OCI-LY7 (cell line): Measurements from ENCODE around the gene ATG4A. TPM values are rescaled to one million over a fixed set of nuclear protein-coding genes. Genes with fewer than 3 reads are reported as not detected.

Experiments
- BruUV-seq: library from RNA; stranded (reverse); fragments of 400-500 nt; replicated peaks from 2 replicates; lab custom pipeline; 2021; lab: Mats Ljungman, UMichigan
- CTCF ChIA-PET: fragments of 300-600 bp; sonication (Branson Sonifier 250); formaldehyde crosslinking; loops from one replicate; lab custom pipeline; 2022; ENCODE audit warnings: antibody characterized with exemption; ENCODE audit not compliant: unreplicated experiment; lab: Charles Lee
- POLR2A ChIA-PET: fragments of 300-600 bp; sonication (Branson Sonifier 250); formaldehyde crosslinking; loops from one replicate; lab custom pipeline; 2022; ENCODE audit warnings: antibody characterized with exemption; lab: Charles Lee
- DNase-seq: peaks from one replicate; pipeline ENCODE4 v3.0.0-alpha.2; 2015; ENCODE audit warnings: low spot score
- H2AFZ ChIP-seq: fragments of 200-600 bp; sonication (generic), shearing (Covaris generic); 2 replicates; pipeline ENCODE4 v1.6.1; 2014; ENCODE audit warnings: mild to moderate bottlenecking, antibody characterized with exemption, low read length, moderate library complexity
- H3K27ac ChIP-seq: fragments of 200-600 bp; sonication (generic); 2 replicates; pipeline ENCODE4 v1.5.1; 2014; ENCODE audit warnings: mixed run types, low read depth, mild to moderate bottlenecking, moderate library complexity, low read length, inconsistent platforms; ENCODE audit not compliant: poor library complexity, severe bottlenecking
- H3K36me3 ChIP-seq: fragments of 200-600 bp; sonication (generic); 2 replicates; pipeline ENCODE4 v1.6.1; 2014; ENCODE audit warnings: mild to moderate bottlenecking, antibody characterized with exemption, low read length, moderate library complexity, mixed read lengths; ENCODE audit not compliant: insufficient read depth
- H3K4me1 ChIP-seq: fragments of 200-600 bp; sonication (generic); 2 replicates; pipeline ENCODE4 v1.5.1; 2014; ENCODE audit warnings: mild to moderate bottlenecking, low read length; ENCODE audit not compliant: insufficient read depth, poor library complexity, severe bottlenecking
- H3K4me2 ChIP-seq: fragments of 200-600 bp; sonication (generic); 2 replicates; pipeline ENCODE4 v1.6.1; 2014; ENCODE audit warnings: mild to moderate bottlenecking, low read length
- H3K4me3 ChIP-seq: fragments of 200-600 bp; sonication (generic); 2 replicates; pipeline ENCODE4 v1.5.1; 2014; ENCODE audit warnings: mild to moderate bottlenecking, low read depth, low read length; ENCODE audit not compliant: poor library complexity, severe bottlenecking
- H3K79me2 ChIP-seq: fragments of 200-600 bp; sonication (generic); 2 replicates; pipeline ENCODE4 v1.6.1; 2016; ENCODE audit warnings: low read depth, mild to moderate bottlenecking, low read length, moderate library complexity, mixed read lengths; ENCODE audit not compliant: insufficient read depth
- H3K9me2 ChIP-seq: fragments of 200-600 bp; sonication (generic); 2 replicates; pipeline ENCODE4 v1.6.1; 2016; ENCODE audit warnings: mild to moderate bottlenecking, low read length, mixed read lengths; ENCODE audit not compliant: insufficient read depth
- H3K9me3 ChIP-seq: fragments of 200-600 bp; sonication (generic); 2 replicates; pipeline ENCODE4 v1.6.1; 2014; ENCODE audit warnings: mild to moderate bottlenecking, mixed run types, low read length, mixed read lengths
- H4K20me1 ChIP-seq: fragments of 200-600 bp; sonication (generic); 2 replicates; pipeline ENCODE4 v1.6.1; 2014; ENCODE audit warnings: mild to moderate bottlenecking, antibody characterized with exemption, low read length, moderate library complexity, mixed read lengths; ENCODE audit not compliant: insufficient read depth
- CTCF ChIP-seq: fragments of 200-600 bp; sonication (generic); conservative IDR thresholded peaks from 2 replicates; pipeline ENCODE4 v1.5.1; 2014; ENCODE audit warnings: mild to moderate bottlenecking, antibody characterized with exemption, low read length, moderate library complexity, mixed read lengths
- EZH2phosphoT487 ChIP-seq: fragments of 200-600 bp; sonication (generic); IDR thresholded peaks from 2 replicates; pipeline ENCODE4 v1.6.1; 2018; ENCODE audit warnings: low read depth, borderline replicate concordance, mild to moderate bottlenecking, mixed run types, antibody characterized with exemption, low read length, moderate library complexity, mixed read lengths
- intact Hi-C: fragments of 100-400 bp; cut with micrococcal nuclease; formaldehyde crosslinking; loops from one replicate; pipeline ENCODE4 v1.10.0; 2022; ENCODE audit not compliant: unreplicated experiment
- total RNA-seq, 2 experiments: library from RNA; depleted of rRNA in 1 of 2; stranded (reverse); fragments of >200 nt in 1 of 2; shearing (Covaris generic) in 1 of 2; gene quantifications; 2 replicates each; pipeline ENCODE4 v1.2.3, GENCODE V29; 2014 to 2022

ATG4A gene
- total RNA-seq, 2 experiments from 2014 or later: 9.9 to 14.7 TPM

GRCh38 chrX:108199041-108199440 lies 107.5 kb downstream of the ATG4A start:
- H3K79me2 ChIP-seq: no peaks in the 10 kb centered on the region
- H3K4me1 ChIP-seq: no peaks in the 10 kb centered on the region
- no peak overlapping the region for H2AFZ ChIP-seq
- H3K9me2 ChIP-seq: no peaks in the 10 kb centered on the region
- DNase-seq: no peak
- no peaks in the 10 kb centered on the region for H4K20me1 ChIP-seq
- H3K4me3 ChIP-seq: no peak overlapping the region
- ChIA-PET CTCF (no interaction called here), POLR2A (no interaction called here)
- no TSS peak for BruUV-seq
- no peak overlapping the region for H3K27ac ChIP-seq
- H3K9me3 ChIP-seq: no peaks in the 10 kb centered on the region
- no peaks in the 10 kb centered on the region for H3K36me3 ChIP-seq
- H3K4me2 ChIP-seq: no peak overlapping the region
- TF ChIP-seq EZH2phosphoT487: no peak
- TF ChIP-seq CTCF: no peak
- intact Hi-C loops: no loop called here

- Histone ChIP-seq H3K4me3 (no peak overlapping the region), H2AFZ (no peak overlapping the region), H3K36me3 (no peaks in the 10 kb centered on the region), H3K79me2 (no peaks in the 10 kb centered on the region), H4K20me1 (no peaks in the 10 kb centered on the region), H3K4me1 (no peaks in the 10 kb centered on the region), H3K9me3 (no peaks in the 10 kb centered on the region), H3K27ac (no peak overlapping the region), H3K9me2 (no peaks in the 10 kb centered on the region), H3K4me2 (no peak overlapping the region)
- intact Hi-C loops: no loop called here
- DNase-seq: peak; percentile 7
- TF ChIP-seq CTCF (peak; percentile 75), EZH2phosphoT487 (no peak)
- POLR2A ChIA-PET: interaction anchor here (0.7 kb wide), 1 partner anchor 71 kb away, joined by 6 read pairs; no protein-coding TSS in a partner anchor
- CTCF ChIA-PET: no interaction called here
- BruUV-seq: no TSS peak
These were observed 108.1 kb downstream of the ATG4A start for GRCh38 chrX:108199691-108200090.

GRCh38 chrX:108203540-108203939 lies 112.0 kb downstream of the ATG4A start:
- BruUV-seq: no TSS peak
- ChIA-PET POLR2A (no interaction called here), CTCF (no interaction called here)
- Histone ChIP-seq H3K9me3 (no peaks in the 10 kb centered on the region), H2AFZ (no peak overlapping the region), H3K4me3 (no peak overlapping the region), H4K20me1 (no peaks in the 10 kb centered on the region), H3K4me1 (no peaks in the 10 kb centered on the region), H3K27ac (no peak overlapping the region), H3K36me3 (no peaks in the 10 kb centered on the region), H3K79me2 (no peaks in the 10 kb centered on the region), H3K9me2 (no peaks in the 10 kb centered on the region), H3K4me2 (no peak overlapping the region)
- TF ChIP-seq EZH2phosphoT487 (no peak), CTCF (no peak)
- intact Hi-C loops: no loop called here
- no peak for DNase-seq

Other genes starting within 250 kb of the ATG4A start
- gene TEX13B, start 109.4 kb upstream of the ATG4A start, total RNA-seq (2014; rRNA removed; shearing (Covaris generic)): not detected in 2 replicates
- gene TEX13B, start 109.4 kb upstream of the ATG4A start, total RNA-seq (2022): not detected in 2 replicates
- not detected in 2 replicates for gene VSIG1, start 46.7 kb upstream of the ATG4A start, total RNA-seq (2014; rRNA removed; shearing (Covaris generic))
- not detected in 2 replicates for gene VSIG1, start 46.7 kb upstream of the ATG4A start, total RNA-seq (2022)
- 27.5 and 29.8 TPM in 2 replicates for gene PSMD10, start 236 bp upstream of the ATG4A start, total RNA-seq (2014; rRNA removed; shearing (Covaris generic))
- gene PSMD10, start 236 bp upstream of the ATG4A start, total RNA-seq (2022): 42.7 and 43.9 TPM in 2 replicates